ENCODE data around the gene KRTAP21-1.

DNA sequence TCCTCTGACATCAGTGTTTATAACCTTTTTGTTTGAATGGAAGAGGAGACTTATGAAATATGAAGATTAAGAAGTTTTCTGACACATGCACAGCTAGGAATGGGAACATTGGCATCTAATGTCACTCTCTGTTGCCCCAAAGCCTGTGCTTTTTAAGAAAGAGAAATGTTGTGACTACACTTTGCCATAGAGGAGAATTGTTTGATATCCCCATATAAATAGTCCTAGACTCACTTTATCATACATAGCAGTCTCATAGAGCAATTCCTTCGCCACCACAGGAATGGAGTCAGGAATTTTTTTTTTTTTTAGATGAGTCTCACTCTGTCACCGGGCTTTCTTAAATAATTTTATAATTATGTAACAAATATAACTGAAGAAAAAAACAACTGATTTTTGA lies 38.1 kb downstream of the KRTAP21-1 start:
- no peak for TF ChIP-seq ZNF274 (IDR thresholded peaks at IDR 0.05; ENCODE audit: low read depth, low read length)
- no peak for TF ChIP-seq YY1 (IDR thresholded peaks at IDR 0.05; ENCODE audit: insufficient read depth, insufficient read length)
